Heart right ventricle (tissue), 16 donors: ENCODE results near the gene SMG6. TPM values are rescaled to one million over a fixed set of nuclear protein-coding genes. Genes with fewer than 3 reads are reported as not detected.

Source experiments
- ATAC-seq, 8 donors: fragments of 200-7000 bp; cut with Tn5 transposase; one replicate each; pipeline ENCODE4 v1.9.1; 2020; ENCODE audit warnings: mild to moderate bottlenecking in 8 of 8, moderate library complexity in 8 of 8, moderate number of reproducible peaks in 1 of 8
- DNase-seq, 2 donors: peaks; one replicate each; pipeline ENCODE4 v3.0.0-alpha.2; 2020
- H3K27ac ChIP-seq, 10 donors: fragments of 200-600 bp; sonication (generic) in 2 of 10; one replicate each; pipeline versions ENCODE4 v1.5.0 to v1.8.0; 2020 to 2022; ENCODE audit warnings: mild to moderate bottlenecking in 3 of 10
- H3K27me3 ChIP-seq, 7 donors: fragments of 200-600 bp; one replicate each; pipeline ENCODE4 v1.8.0; 2021 to 2022; ENCODE audit warnings: mild to moderate bottlenecking in 2 of 7
- H3K36me3 ChIP-seq, 9 donors: fragments of 200-600 bp; sonication (generic) in 1 of 9; one replicate each; pipeline versions ENCODE4 v1.5.0 to v1.8.0; 2020 to 2022; ENCODE audit warnings: mild to moderate bottlenecking in 2 of 9
- H3K4me1 ChIP-seq, 9 donors: fragments of 200-600 bp; sonication (generic) in 1 of 9; one replicate each; pipeline versions ENCODE4 v1.5.0 to v1.8.0; 2020 to 2022; ENCODE audit warnings: mild to moderate bottlenecking in 4 of 9
- H3K4me3 ChIP-seq, 10 donors: fragments of 200-600 bp; sonication (generic) in 2 of 10; one replicate each; pipeline versions ENCODE4 v1.5.0 to v1.8.0; 2020 to 2022; ENCODE audit warnings: mild to moderate bottlenecking in 7 of 10, moderate library complexity in 2 of 10
- H3K9me3 ChIP-seq, 11 donors: fragments of 200-600 bp in 10 of 11; sonication (generic) in 2 of 11; one replicate each; pipeline versions ENCODE4 v1.5.0 to v1.8.0; 2013 to 2022; ENCODE audit warnings: mild to moderate bottlenecking in 2 of 11, control low read depth in 1 of 11, moderate library complexity in 1 of 11
- CTCF ChIP-seq, 9 donors: fragments of 200-600 bp; sonication (generic) in 2 of 9; IDR thresholded peaks; one replicate each; pipeline versions ENCODE4 v1.5.0 to v1.8.0; 2021 to 2022; ENCODE audit warnings: antibody characterized with exemption in 9 of 9, mild to moderate bottlenecking in 5 of 9, moderate library complexity in 1 of 9
- WGBS, 2 donors: extraction: QIAGEN DNeasy Blood & Tissue Kit; methylation state at CpG; one replicate each; pipeline ENCODE4 v1.1.7; 2013; ENCODE audit warnings: inconsistent platforms in 1 of 2; 5-methylcytosine and 5-hydroxymethylcytosine counted together
- intact Hi-C, 10 donors: fragments of 100-400 bp; cut with DNase I; formaldehyde crosslinking; loops; one replicate each; pipeline versions ENCODE4 v1.11.1 to v1.14.2; 2022
- polyA plus RNA-seq, 2 donors: library from polyadenylated mRNA; stranded (reverse); fragments of 200-250 nt; gene quantifications; one replicate each; pipeline ENCODE4 v1.2.3, GENCODE V29; 2013
- total RNA-seq, 10 donors: library from RNA; stranded (reverse); fragmentation: NEBNext Ultra II Directional in 3 of 10; extraction: Animal tissue kit (Norgen Biotek cat#: 25700) in 3 of 10; gene quantifications; one replicate each; pipeline versions ENCODE4 v1.2.1 to v1.2.4, GENCODE V29; 2021 to 2023
- donor health status: Arrhythmogenic right ventricular cardiomyopathy.
- donor health status: ischemic (EF 13 %, LVEDD 7.1; RV severe dilation, severe dysfunction).
- donor health status: healthy with polysubstance abuse.
- donor health status: DM: no; HTN: yes; CAD: no.
- donor health status: DM: no; HTN: no; CAD: no.
- donor health status: ischemic (EF 25% LVEDD 6.9; RV normal size, moderate dysfunction).
- donor health status: ischemic (EF 25% LVEDD 5.7; RV mildly dilated, moderate dysfunction).
- donor health status: healthy.
- donor health status: DM: yes; HTN: yes; CAD: no.
- donor health status: Ischemic cardiomyopathy.
- donor health status: ischemic (EF 35%, LVEDD 5.7; RV mildly dilated, moderate dysfunction).
- donor health status: nonischemic (EF 11% LVEDD 7.7; RV severe dilation, severe dysfunction).
- donor health status: DM: yes; HTN: yes; CAD: no.
- donor health status: PGD.
- donor health status: ischemic (EF 29% LVEDD 5.4; RV normal size, mild dysfunction).
- donor health status: nonischemic (EF 23%, LVEDD 6.1; RV moderate dilation, normal function).

SMG6 gene
- total and polyA plus RNA-seq, 12 donors: 13.6 to 28.1 (median 19.6) TPM

DNA sequence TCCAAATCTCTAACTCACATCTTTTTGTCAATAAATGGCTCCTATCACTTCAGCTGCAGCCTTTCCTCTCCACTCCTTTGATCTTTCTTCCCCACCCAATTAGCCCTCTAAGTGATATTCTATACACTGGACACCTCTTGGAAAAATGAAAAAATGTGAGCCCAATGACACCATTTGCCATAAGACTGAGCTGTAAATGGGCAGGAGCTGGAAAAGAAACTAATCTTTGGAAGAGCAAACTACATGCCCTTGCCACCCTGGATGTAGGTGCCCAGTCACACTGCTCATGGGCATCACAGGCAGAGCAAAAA lies 80.0 kb downstream of the SMG6 start:
- ATAC-seq (no peak), DNase-seq (no peak)
- intact Hi-C loops: loop anchor here in 3 of 10 donors (5.0 kb wide), 2 partner anchors 41 to 126 kb away; no protein-coding TSS in a partner anchor
- Histone ChIP-seq H3K9me3 (no peaks in the 10 kb centered on the region), H3K4me1 (peaks cover 3 to 33% (median 18%) of the 10 kb centered on the region in 9 donors), H3K36me3 (peaks cover 0 to 31% (median 0%) of the 10 kb centered on the region in 9 donors), H3K27ac (peak overlapping the region in 9 of 10 donors; percentile 31 to 85 (median 66)), H3K4me3 (no peak overlapping the region), H3K27me3 (no peaks in the 10 kb centered on the region)
- TF ChIP-seq CTCF (IDR thresholded peaks at IDR 0.05): no peak

- peaks cover 3 to 33% (median 18%) of the 10 kb centered on the region in 9 donors for H3K4me1 ChIP-seq
- peak overlapping the region in 9 of 10 donors; percentile 31 to 85 (median 66) for H3K27ac ChIP-seq
- TF ChIP-seq CTCF (IDR thresholded peaks at IDR 0.05): peak in 2 of 9 donors; percentile 23 to 34
- WGBS, 2 donors: 36 to 46% methylated on average over 10 of the region's 10 CpGs
- H3K9me3 ChIP-seq: no peaks in the 10 kb centered on the region
- ATAC-seq (peak; percentile 86 to 98 (median 92)), DNase-seq (peak; percentile 36 to 69)
- H3K27me3 ChIP-seq: no peaks in the 10 kb centered on the region
- H3K4me3 ChIP-seq: no peak overlapping the region
- H3K36me3 ChIP-seq: peaks cover 0 to 28% (median 0%) of the 10 kb centered on the region in 9 donors
- intact Hi-C loops: loop anchor here in 3 of 10 donors (5.0 kb wide), 2 partner anchors 41 to 126 kb away; no protein-coding TSS in a partner anchor
Observed at GRCh38 chr17:2222901-2223616, 80.5 kb downstream of the SMG6 start.

DNA sequence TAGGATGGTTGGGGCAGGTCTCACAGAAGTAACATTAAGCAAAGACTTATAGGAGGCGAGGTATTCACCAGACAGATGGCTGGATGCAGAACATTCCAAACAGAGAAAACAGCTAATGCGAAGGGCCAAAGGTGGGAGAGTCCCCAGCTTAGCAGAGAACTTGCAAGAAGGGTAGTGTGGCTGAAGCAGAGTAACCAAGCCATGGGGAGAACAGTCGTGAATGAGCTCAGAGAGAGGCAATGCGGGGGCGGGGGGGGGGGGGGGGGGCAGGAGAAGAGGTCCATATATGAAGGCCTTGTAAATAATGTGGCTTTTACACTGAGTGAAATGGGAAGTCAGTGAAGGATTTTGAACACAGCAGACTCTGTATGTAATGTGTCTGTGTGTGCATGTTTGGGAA lies 81.3 kb downstream of the SMG6 start:
- WGBS, 2 donors: 52 to 63% methylated on average over 4 to 5 of the region's 5 CpGs
- Histone ChIP-seq H3K36me3 (peaks cover 0 to 23% (median 0%) of the 10 kb centered on the region in 9 donors), H3K4me3 (no peak overlapping the region), H3K27ac (peak overlapping the region in 9 of 10 donors; percentile 31 to 85 (median 66)), H3K4me1 (peaks cover 3 to 33% (median 23%) of the 10 kb centered on the region in 9 donors), H3K27me3 (no peaks in the 10 kb centered on the region), H3K9me3 (no peaks in the 10 kb centered on the region)
- ATAC-seq (peak in 4 of 8 donors; percentile 16 to 48 (median 24)), DNase-seq (no peak)
- no peak for TF ChIP-seq CTCF (IDR thresholded peaks at IDR 0.05)
- intact Hi-C loops: loop anchor here in 3 of 10 donors (5.0 kb wide), 2 partner anchors 40 to 125 kb away; no protein-coding TSS in a partner anchor

DNA sequence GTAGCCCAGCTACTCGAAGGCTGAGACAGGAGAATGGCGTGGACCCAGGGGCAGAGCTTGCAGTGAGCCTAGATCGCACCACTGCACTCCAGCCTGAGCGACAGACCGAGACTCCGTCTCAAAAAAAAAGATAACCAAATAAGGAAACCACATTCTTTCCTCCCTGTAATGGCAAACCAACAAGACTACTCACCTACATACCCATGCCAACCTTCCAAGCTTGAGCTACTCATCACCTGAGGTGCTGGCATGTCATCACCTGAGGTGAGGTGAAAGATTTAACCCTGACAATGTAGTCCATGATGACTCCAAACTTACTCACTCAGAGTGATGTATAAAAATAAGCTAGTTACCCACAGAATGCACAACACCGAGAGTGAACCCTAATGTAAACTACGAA lies 85.2 kb downstream of the SMG6 start:
- peaks cover 16 to 59% (median 50%) of the 10 kb centered on the region in 9 donors for H3K4me1 ChIP-seq
- intact Hi-C loops: loop anchor here in 1 of 10 donors (5.0 kb wide), 1 partner anchor 41 kb away; no protein-coding TSS in a partner anchor

More for the DNA sequence above, 85.2 kb downstream of the SMG6 start:
- DNase-seq (no peak), ATAC-seq (no peak)
- Histone ChIP-seq H3K27me3 (no peaks in the 10 kb centered on the region), H3K9me3 (no peaks in the 10 kb centered on the region), H3K36me3 (peaks cover 0 to 17% (median 0%) of the 10 kb centered on the region in 9 donors), H3K4me3 (no peak overlapping the region), H3K27ac (no peak overlapping the region)
- WGBS, 2 donors: 89 to 93% methylated on average over 8 of the region's 8 CpGs
- TF ChIP-seq CTCF (IDR thresholded peaks at IDR 0.05): no peak
